Mesenchymal stem cell (in vitro differentiated cells and primary cell): ENCODE measurements around the gene PSMD3.
"Not testable (repeated sequence)": the region's sequence is repeated elsewhere in the genome, so short reads cannot be mapped to it uniquely, and the experiment has no call there.

Source experiments
- DNase-seq: peaks from one replicate; pipeline ENCODE4 v3.0.0-alpha.2; 2013
- H2AFZ ChIP-seq: one replicate; pipeline ENCODE4 v1.6.1; 2013; ENCODE audit warnings: low read depth, mild to moderate bottlenecking, control low read depth, inconsistent platforms, low read length, moderate library complexity
- H2AK5ac ChIP-seq: 2 replicates; pipeline ENCODE4 v1.6.1; 2013; ENCODE audit warnings: low read length, moderate library complexity, mild to moderate bottlenecking, inconsistent platforms; ENCODE audit not compliant: severe bottlenecking
- H2BK120ac ChIP-seq: one replicate; pipeline ENCODE4 v1.6.1; 2013; ENCODE audit warnings: low read depth, mild to moderate bottlenecking, inconsistent platforms, low read length, moderate library complexity
- H2BK12ac ChIP-seq, 2 experiments: one replicate each; pipeline ENCODE4 v1.6.1; 2013; ENCODE audit warnings: inconsistent platforms in 2 of 2, low read length in 2 of 2, mild to moderate bottlenecking in 2 of 2, moderate library complexity in 2 of 2, control low read depth in 1 of 2
- H2BK15ac ChIP-seq: one replicate; pipeline ENCODE4 v1.6.1; 2013; ENCODE audit warnings: mild to moderate bottlenecking, low read depth, inconsistent platforms; ENCODE audit not compliant: poor library complexity, severe bottlenecking
- H2BK5ac ChIP-seq: 2 replicates; pipeline ENCODE4 v1.6.1; 2013; ENCODE audit warnings: low read depth, mild to moderate bottlenecking, low read length, control low read depth, inconsistent platforms; ENCODE audit not compliant: poor library complexity, severe bottlenecking
- H3K14ac ChIP-seq, 2 experiments: one replicate each; pipeline ENCODE4 v1.6.1; 2013; ENCODE audit warnings: inconsistent platforms in 2 of 2, low read length in 2 of 2, control low read depth in 1 of 2, mild to moderate bottlenecking in 1 of 2, moderate library complexity in 1 of 2
- H3K18ac ChIP-seq, 2 experiments: one replicate each; pipeline ENCODE4 v1.6.1; 2013; ENCODE audit warnings: inconsistent platforms in 2 of 2, low read length in 2 of 2, control low read depth in 1 of 2, low read depth in 1 of 2, mild to moderate bottlenecking in 1 of 2
- H3K23ac ChIP-seq, 2 experiments: one replicate each; pipeline ENCODE4 v1.6.1; 2013; ENCODE audit warnings: inconsistent platforms in 2 of 2, low read length in 2 of 2, mild to moderate bottlenecking in 2 of 2, moderate library complexity in 2 of 2, control low read depth in 1 of 2
- H3K27ac ChIP-seq: 2 replicates; pipeline ENCODE4 v1.5.1; 2013; ENCODE audit warnings: mild to moderate bottlenecking, moderate library complexity, low read length, control low read depth, inconsistent platforms; ENCODE audit not compliant: poor library complexity, severe bottlenecking
- H3K27me3 ChIP-seq, 2 experiments: 2 replicates each; pipeline versions ENCODE4 v1.6.1 to v1.7.0; 2013; ENCODE audit warnings: low read length in 2 of 2, mild to moderate bottlenecking in 2 of 2, moderate library complexity in 2 of 2, control low read depth in 1 of 2, inconsistent platforms in 1 of 2; ENCODE audit not compliant: control insufficient read depth in 1 of 2, insufficient read depth in 1 of 2
- H3K36me3 ChIP-seq, 2 experiments: 2 replicates each; pipeline versions ENCODE4 v1.6.1 to v1.7.0; 2013; ENCODE audit warnings: low read length in 2 of 2, control low read depth in 1 of 2, inconsistent platforms in 1 of 2, low read depth in 1 of 2, mild to moderate bottlenecking in 1 of 2; ENCODE audit not compliant: insufficient read depth in 2 of 2, control insufficient read depth in 1 of 2
- H3K4ac ChIP-seq, 2 experiments: one replicate each; pipeline ENCODE4 v1.6.1; 2013; ENCODE audit warnings: inconsistent platforms in 2 of 2, low read length in 2 of 2, mild to moderate bottlenecking in 2 of 2, moderate library complexity in 2 of 2, control low read depth in 1 of 2, low read depth in 1 of 2
- H3K4me1 ChIP-seq: 2 replicates; pipeline ENCODE4 v1.6.1; 2013; ENCODE audit warnings: low read depth, low read length, control low read depth; ENCODE audit not compliant: control insufficient read depth, insufficient read depth
- H3K4me2 ChIP-seq: 2 replicates; pipeline ENCODE4 v1.6.1; 2013; ENCODE audit warnings: low read length, mild to moderate bottlenecking, inconsistent platforms; ENCODE audit not compliant: poor library complexity, severe bottlenecking
- H3K4me3 ChIP-seq, 2 experiments: 2 replicates each; pipeline versions ENCODE4 v1.5.1 to v1.7.0; 2013; ENCODE audit warnings: low read length in 2 of 2, mild to moderate bottlenecking in 2 of 2, control low read depth in 1 of 2, low read depth in 1 of 2; ENCODE audit not compliant: insufficient read depth in 1 of 2
- H3K79me1 ChIP-seq: replicated peaks from 2 replicates; pipeline ENCODE4 v1.6.1; 2013; ENCODE audit warnings: mild to moderate bottlenecking, control low read depth, low read length, inconsistent platforms; ENCODE audit not compliant: poor library complexity, severe bottlenecking
- H3K9ac ChIP-seq: 2 replicates; pipeline ENCODE4 v1.7.0; 2013; ENCODE audit warnings: mild to moderate bottlenecking, low read length, moderate library complexity
- H3K9me3 ChIP-seq: 2 replicates; pipeline ENCODE4 v1.7.0; 2013; ENCODE audit warnings: mild to moderate bottlenecking, low read length; ENCODE audit not compliant: control insufficient read depth
- H4K8ac ChIP-seq: one replicate; pipeline ENCODE4 v1.6.1; 2013; ENCODE audit warnings: inconsistent platforms, mild to moderate bottlenecking, low read length, moderate library complexity
- H4K91ac ChIP-seq: one replicate; pipeline ENCODE4 v1.6.1; 2013; ENCODE audit warnings: mild to moderate bottlenecking, low read length, inconsistent platforms
- WGBS: methylation state at CpG from one replicate; pipeline ENCODE4 v1.1.7; 2013; ENCODE audit warnings: mixed read lengths; 5-methylcytosine and 5-hydroxymethylcytosine counted together

PSMD3 gene

DNA sequence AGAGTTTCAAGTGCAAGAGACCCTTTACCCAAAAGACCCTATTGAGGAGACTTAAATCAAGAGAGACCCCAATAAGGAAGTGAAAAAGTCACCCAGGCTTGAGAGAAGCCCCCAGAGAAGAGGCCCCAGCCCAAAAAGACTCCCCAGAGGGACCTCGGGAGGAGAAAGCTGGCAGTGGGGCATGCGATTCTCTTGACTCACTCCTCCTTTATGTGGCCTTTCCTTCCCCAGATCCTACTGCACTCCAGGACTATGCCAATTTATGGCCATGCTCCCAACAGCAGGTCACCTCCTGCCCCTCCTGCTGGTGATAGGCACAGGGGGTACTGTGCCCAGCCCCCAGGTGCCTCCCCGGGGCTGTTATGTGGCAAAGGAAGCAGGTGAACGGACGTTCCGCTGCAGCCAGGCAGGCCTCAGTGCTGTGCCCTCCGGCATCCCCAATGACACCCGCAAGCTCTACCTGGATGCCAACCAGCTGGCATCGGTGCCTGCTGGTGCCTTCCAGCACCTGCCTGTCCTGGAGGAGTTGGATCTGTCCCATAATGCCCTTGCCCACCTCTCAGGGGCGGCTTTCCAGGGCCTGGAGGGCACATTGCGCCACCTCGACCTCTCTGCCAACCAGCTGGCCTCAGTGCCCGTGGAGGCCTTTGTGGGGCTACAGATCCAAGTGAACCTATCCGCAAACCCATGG, 36.8 kb upstream of the PSMD3 start:
- no peak overlapping the region for H2BK12ac ChIP-seq
- no peak overlapping the region for H2BK120ac ChIP-seq
- no peak overlapping the region for H3K27ac ChIP-seq
- DNase-seq: no peak
- no peak overlapping the region for H2AFZ ChIP-seq
- no peaks in the 10 kb centered on the region for H3K9me3 ChIP-seq
- peaks cover 6% of the 10 kb centered on the region for H3K4me1 ChIP-seq
- H3K27me3 ChIP-seq: peaks cover 8 to 12% of the 10 kb centered on the region in 2 experiments
- no peaks in the 10 kb centered on the region for H3K36me3 ChIP-seq
- H2BK5ac ChIP-seq: no peak overlapping the region
- WGBS: 88% methylated on average over 14 of the region's 14 CpGs
- H2AK5ac ChIP-seq: no peak overlapping the region
- H3K23ac ChIP-seq: no peak overlapping the region
- H2BK15ac ChIP-seq: no peak overlapping the region
- no peak overlapping the region for H3K18ac ChIP-seq
- no peaks in the 10 kb centered on the region for H3K79me1 ChIP-seq
- no peak overlapping the region for H3K4me2 ChIP-seq
- no peak overlapping the region for H4K8ac ChIP-seq
- no peak overlapping the region for H3K4me3 ChIP-seq
- H3K14ac ChIP-seq: no peak overlapping the region
- H4K91ac ChIP-seq: no peak overlapping the region
- H3K9ac ChIP-seq: no peak overlapping the region
- H3K4ac ChIP-seq: no peak overlapping the region

GRCh38 chr17:39944393-39944711, 36.3 kb upstream of the PSMD3 start:
- no peak overlapping the region for H3K18ac ChIP-seq
- no peak overlapping the region for H3K4me2 ChIP-seq
- H3K4me3 ChIP-seq: no peak overlapping the region
- no peaks in the 10 kb centered on the region for H3K9me3 ChIP-seq
- H3K14ac ChIP-seq: no peak overlapping the region
- no peak overlapping the region for H2AFZ ChIP-seq
- H3K27ac ChIP-seq: no peak overlapping the region
- no peak overlapping the region for H3K9ac ChIP-seq
- no peak overlapping the region for H3K23ac ChIP-seq
- WGBS: 87% methylated on average over 16 of the region's 16 CpGs
- H2BK5ac ChIP-seq: no peak overlapping the region
- H2AK5ac ChIP-seq: no peak overlapping the region
- H3K27me3 ChIP-seq: peaks cover 8 to 12% of the 10 kb centered on the region in 2 experiments
- H4K91ac ChIP-seq: no peak overlapping the region
- no peaks in the 10 kb centered on the region for H3K79me1 ChIP-seq
- no peak overlapping the region for H2BK12ac ChIP-seq
- H3K36me3 ChIP-seq: no peaks in the 10 kb centered on the region
- H4K8ac ChIP-seq: no peak overlapping the region
- H2BK120ac ChIP-seq: no peak overlapping the region
- no peak for DNase-seq
- H3K4ac ChIP-seq: no peak overlapping the region
- H2BK15ac ChIP-seq: no peak overlapping the region
- H3K4me1 ChIP-seq: peaks cover 6% of the 10 kb centered on the region

- Histone ChIP-seq H2AFZ (no peak overlapping the region), H2BK12ac (no peak overlapping the region), H3K27ac (no peak overlapping the region), H2BK15ac (no peak overlapping the region), H3K27me3 (peaks cover 8 to 12% of the 10 kb centered on the region in 2 experiments), H3K9ac (no peak overlapping the region), H3K23ac (no peak overlapping the region), H3K4me3 (no peak overlapping the region), H4K91ac (no peak overlapping the region), H3K4me2 (no peak overlapping the region), H3K4ac (no peak overlapping the region), H3K36me3 (no peaks in the 10 kb centered on the region), H2AK5ac (no peak overlapping the region), H4K8ac (no peak overlapping the region), H3K14ac (no peak overlapping the region), H3K79me1 (no peaks in the 10 kb centered on the region), H3K9me3 (no peaks in the 10 kb centered on the region), H2BK5ac (no peak overlapping the region), H3K4me1 (no peaks in the 10 kb centered on the region), H3K18ac (no peak overlapping the region), H2BK120ac (no peak overlapping the region)
- no peak for DNase-seq
- 82% methylated on average over 15 of the region's 15 CpGs for WGBS
These were observed 33.9 kb upstream of the PSMD3 start for GRCh38 chr17:39946551-39947330.

- not testable (repeated sequence) for H2BK15ac ChIP-seq, DNase-seq, H3K23ac ChIP-seq, H4K8ac ChIP-seq, H3K4me3 ChIP-seq, H3K79me1 ChIP-seq, H3K4ac ChIP-seq, H2BK5ac ChIP-seq, H2BK12ac ChIP-seq, H3K27me3 ChIP-seq, H2AFZ ChIP-seq, H3K9ac ChIP-seq, H3K4me1 ChIP-seq, H3K9me3 ChIP-seq, H3K27ac ChIP-seq, H2AK5ac ChIP-seq, H4K91ac ChIP-seq, H3K14ac ChIP-seq, H3K18ac ChIP-seq, H3K36me3 ChIP-seq, H2BK120ac ChIP-seq, H3K4me2 ChIP-seq
- WGBS: 66% methylated on average over 4 of the region's 5 CpGs
These were observed 32.1 kb upstream of the PSMD3 start for GRCh38 chr17:39948489-39948828.
